WTC11 (cell line): ENCODE measurements around the gene ETS1. TPM values are rescaled to one million over a fixed set of nuclear protein-coding genes. Genes with fewer than 3 reads are reported as not detected.
A peak's percentile ranks its signal among the peaks of the same experiment; 100 is the strongest.

Experiments used
- ATAC-seq: fragments of 200-7000 bp; cut with Tn5 transposase; 2 replicates; pipeline ENCODE4 v1.10.0; 2021; ENCODE audit warnings: mild to moderate bottlenecking, moderate library complexity
- CTCF ChIA-PET: fragments of 300-600 bp; sonication (Branson Sonifier 250); formaldehyde crosslinking; loops from one replicate; lab custom pipeline; 2021; ENCODE audit warnings: antibody characterized with exemption; lab: Charles Lee
- POLR2A ChIA-PET: fragments of 350-600 bp; sonication (Branson Sonifier 250); formaldehyde crosslinking; loops from one replicate; lab custom pipeline; 2021; ENCODE audit warnings: antibody characterized with exemption; lab: Charles Lee
- DNase-seq: peaks from one replicate; pipeline ENCODE4 v3.0.0; 2021; ENCODE audit warnings: low spot score
- H3K27ac Mint-ChIP-seq: 2 replicates; pipeline ENCODE4 v1.8.0; 2021; ENCODE audit warnings: mixed read lengths
- H3K27me3 Mint-ChIP-seq: 2 replicates; pipeline ENCODE4 v1.8.0; 2021; ENCODE audit warnings: low read depth, mild to moderate bottlenecking, moderate library complexity, mixed read lengths
- H3K36me3 Mint-ChIP-seq: 2 replicates; pipeline ENCODE4 v1.8.0; 2021; ENCODE audit warnings: mixed read lengths
- H3K4me1 Mint-ChIP-seq: 2 replicates; pipeline ENCODE4 v1.8.0; 2022; ENCODE audit warnings: mixed read lengths
- H3K4me3 Mint-ChIP-seq: 2 replicates; pipeline ENCODE4 v1.8.0; 2021; ENCODE audit warnings: mild to moderate bottlenecking, moderate library complexity, mixed read lengths
- H3K9me3 Mint-ChIP-seq: 2 replicates; pipeline ENCODE4 v1.8.0; 2021; ENCODE audit warnings: mixed read lengths
- ATF2 ChIP-seq: sonication (generic); formaldehyde crosslinking; IDR thresholded peaks from 2 replicates; pipeline ENCODE4 v1.8.1; 2022; ENCODE audit warnings: low read depth, missing genetic modification reagents, borderline replicate concordance
- ELF4 ChIP-seq: sonication (generic); formaldehyde crosslinking; IDR thresholded peaks from 2 replicates; pipeline ENCODE4 v1.8.1; 2022; ENCODE audit warnings: low read depth, mild to moderate bottlenecking, moderate library complexity, missing genetic modification reagents
- ERG ChIP-seq: fragments of 250-450 bp; sonication (Bioruptor Pico); IDR thresholded peaks from 2 replicates; pipeline ENCODE4 v1.8.0; 2021; ENCODE audit warnings: mild to moderate bottlenecking
- ETV6 ChIP-seq: sonication (generic); formaldehyde crosslinking; IDR thresholded peaks from 2 replicates; pipeline ENCODE4 v1.8.1; 2022; ENCODE audit warnings: mild to moderate bottlenecking, missing genetic modification reagents
- GRHL2 ChIP-seq: fragments of 250-450 bp; sonication (Bioruptor Pico); IDR thresholded peaks from 2 replicates; pipeline ENCODE4 v1.8.0; 2022; ENCODE audit warnings: mild to moderate bottlenecking, moderate library complexity; ENCODE audit not compliant: insufficient replicate concordance, severe bottlenecking
- GTF2I ChIP-seq: fragments of 250-450 bp; sonication (Bioruptor Pico); conservative IDR thresholded peaks from 2 replicates; pipeline ENCODE4 v1.4.0; 2021; ENCODE audit warnings: mild to moderate bottlenecking
- HMGA2 ChIP-seq: fragments of 250-450 bp; sonication (Bioruptor Pico); IDR thresholded peaks from 2 replicates; pipeline ENCODE4 v1.4.0; 2021; ENCODE audit warnings: mild to moderate bottlenecking, moderate library complexity
- MXD4 ChIP-seq: fragments of 250-450 bp; sonication (Bioruptor Pico); IDR thresholded peaks from 2 replicates; pipeline ENCODE4 v1.8.0; 2021; ENCODE audit warnings: mild to moderate bottlenecking, moderate library complexity, borderline replicate concordance
- NFATC4 ChIP-seq: fragments of 250-450 bp; sonication (Bioruptor Pico); IDR thresholded peaks from 2 replicates; pipeline ENCODE4 v1.9.0; 2021; ENCODE audit warnings: mild to moderate bottlenecking
- RORB ChIP-seq: fragments of 250-450 bp; sonication (Bioruptor Pico); IDR thresholded peaks from 2 replicates; pipeline ENCODE4 v1.9.0; 2021; ENCODE audit warnings: mild to moderate bottlenecking
- SMAD4 ChIP-seq: sonication (generic); formaldehyde crosslinking; IDR thresholded peaks from 2 replicates; pipeline ENCODE4 v1.8.0; 2022; ENCODE audit warnings: mild to moderate bottlenecking, missing genetic modification reagents
- ZNF138 ChIP-seq: sonication (generic); formaldehyde crosslinking; conservative IDR thresholded peaks from 2 replicates; pipeline ENCODE4 v1.8.1; 2022; ENCODE audit warnings: mild to moderate bottlenecking, moderate library complexity, missing genetic modification reagents
- ZNF425 ChIP-seq: fragments of 250-450 bp; sonication (Bioruptor Pico); conservative IDR thresholded peaks from 2 replicates; pipeline ENCODE4 v1.9.0; 2021; ENCODE audit warnings: mild to moderate bottlenecking
- total RNA-seq: library from RNA; stranded (reverse); gene quantifications from 3 replicates; pipeline ENCODE4 v1.2.3, GENCODE V29; 2021
- TF ChIP-seq, protein P1 (sequence below): sonication (generic); formaldehyde crosslinking; IDR thresholded peaks from 2 replicates; pipeline ENCODE4 v1.8.1; 2022; ENCODE audit warnings: low read depth, mild to moderate bottlenecking, moderate library complexity, missing genetic modification reagents, borderline replicate concordance
- TF ChIP-seq, protein P2 (sequence below): fragments of 200-600 bp; IDR thresholded peaks from 2 replicates; pipeline ENCODE4 v1.8.0; 2022; ENCODE audit warnings: antibody characterized with exemption
- TF ChIP-seq, protein P3 (sequence below): sonication (generic); formaldehyde crosslinking; IDR thresholded peaks from 2 replicates; pipeline ENCODE4 v1.8.1; 2023; ENCODE audit warnings: mild to moderate bottlenecking, missing genetic modification reagents, borderline replicate concordance

The ETS1 gene
- total RNA-seq, 1 experiment from 2014 or later = 33.1 TPM

DNA sequence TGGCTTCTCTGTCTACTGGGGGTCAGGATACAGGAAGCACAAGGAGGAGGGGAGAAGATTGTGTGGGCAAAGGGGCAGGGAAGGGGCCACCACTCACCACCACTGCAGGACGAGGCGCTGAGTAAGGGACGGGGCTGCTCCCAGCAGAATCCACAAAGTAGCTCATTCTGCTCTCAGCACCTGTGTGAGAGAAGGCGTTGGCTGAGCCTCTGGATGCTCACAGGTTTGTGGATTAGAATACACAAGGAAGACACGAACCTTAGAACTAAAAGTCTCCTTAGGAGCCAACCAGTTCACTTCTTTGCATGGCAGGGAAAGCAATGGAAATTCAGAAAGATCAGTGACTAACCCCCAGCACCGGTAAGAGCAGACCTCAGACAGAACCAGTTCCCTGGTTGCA lies 14.4 kb downstream of the ETS1 start:
- peaks cover 75% of the 10 kb centered on the region for H3K4me1 Mint-ChIP-seq
- TF ChIP-seq ATF2 = no peak
- ChIA-PET POLR2A (interaction anchor here (0.5 kb wide), 1 partner anchor 97 kb away, joined by 3 read pairs; no protein-coding TSS in a partner anchor), CTCF (interaction anchor here (0.9 to 2.3 kb wide), 3 partner anchors 9 to 383 kb away, joined by 3 to 5 read pairs (median 3); partner anchors contain the start of gene ETS1)
- H3K9me3 Mint-ChIP-seq = peaks cover 12% of the 10 kb centered on the region
- peak overlapping the region; percentile 98 for H3K27ac Mint-ChIP-seq
- H3K27me3 Mint-ChIP-seq = no peaks in the 10 kb centered on the region
- H3K36me3 Mint-ChIP-seq = peaks cover 19% of the 10 kb centered on the region
- ATAC-seq (peak; percentile 89), DNase-seq (no peak)
- no peak overlapping the region for H3K4me3 Mint-ChIP-seq

GRCh38 chr11:128570632-128571031 lies 16.7 kb downstream of the ETS1 start:
- POLR2A ChIA-PET = interaction anchor here (0.6 to 0.7 kb wide), 2 partner anchors 12 to 465 kb away, joined by 3 to 6 read pairs; no protein-coding TSS in a partner anchor
- H3K36me3 Mint-ChIP-seq = peaks cover 32% of the 10 kb centered on the region
- peaks cover 12% of the 10 kb centered on the region for H3K9me3 Mint-ChIP-seq
- ATAC-seq = no peak
- TF ChIP-seq, protein P1, sequence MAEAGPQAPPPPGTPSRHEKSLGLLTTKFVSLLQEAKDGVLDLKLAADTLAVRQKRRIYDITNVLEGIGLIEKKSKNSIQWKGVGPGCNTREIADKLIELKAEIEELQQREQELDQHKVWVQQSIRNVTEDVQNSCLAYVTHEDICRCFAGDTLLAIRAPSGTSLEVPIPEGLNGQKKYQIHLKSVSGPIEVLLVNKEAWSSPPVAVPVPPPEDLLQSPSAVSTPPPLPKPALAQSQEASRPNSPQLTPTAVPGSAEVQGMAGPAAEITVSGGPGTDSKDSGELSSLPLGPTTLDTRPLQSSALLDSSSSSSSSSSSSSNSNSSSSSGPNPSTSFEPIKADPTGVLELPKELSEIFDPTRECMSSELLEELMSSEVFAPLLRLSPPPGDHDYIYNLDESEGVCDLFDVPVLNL = no peak
- no peak for TF ChIP-seq MXD4 (CRISPR knock-in tag)
- TF ChIP-seq, protein P2, sequence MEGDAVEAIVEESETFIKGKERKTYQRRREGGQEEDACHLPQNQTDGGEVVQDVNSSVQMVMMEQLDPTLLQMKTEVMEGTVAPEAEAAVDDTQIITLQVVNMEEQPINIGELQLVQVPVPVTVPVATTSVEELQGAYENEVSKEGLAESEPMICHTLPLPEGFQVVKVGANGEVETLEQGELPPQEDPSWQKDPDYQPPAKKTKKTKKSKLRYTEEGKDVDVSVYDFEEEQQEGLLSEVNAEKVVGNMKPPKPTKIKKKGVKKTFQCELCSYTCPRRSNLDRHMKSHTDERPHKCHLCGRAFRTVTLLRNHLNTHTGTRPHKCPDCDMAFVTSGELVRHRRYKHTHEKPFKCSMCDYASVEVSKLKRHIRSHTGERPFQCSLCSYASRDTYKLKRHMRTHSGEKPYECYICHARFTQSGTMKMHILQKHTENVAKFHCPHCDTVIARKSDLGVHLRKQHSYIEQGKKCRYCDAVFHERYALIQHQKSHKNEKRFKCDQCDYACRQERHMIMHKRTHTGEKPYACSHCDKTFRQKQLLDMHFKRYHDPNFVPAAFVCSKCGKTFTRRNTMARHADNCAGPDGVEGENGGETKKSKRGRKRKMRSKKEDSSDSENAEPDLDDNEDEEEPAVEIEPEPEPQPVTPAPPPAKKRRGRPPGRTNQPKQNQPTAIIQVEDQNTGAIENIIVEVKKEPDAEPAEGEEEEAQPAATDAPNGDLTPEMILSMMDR = no peak
- TF ChIP-seq ERG (CRISPR knock-in tag) = no peak
- TF ChIP-seq HMGA2 (CRISPR knock-in tag) = no peak
- no peak for TF ChIP-seq GRHL2
- TF ChIP-seq NFATC4 = no peak
- no peak for TF ChIP-seq GTF2I (CRISPR knock-in tag)
- TF ChIP-seq RORB (CRISPR knock-in tag) = no peak
- TF ChIP-seq ETV6 (CRISPR knock-in tag) = no peak
- TF ChIP-seq ZNF138 (CRISPR knock-in tag) = no peak
- no peak for TF ChIP-seq SMAD4 (CRISPR knock-in tag)
- TF ChIP-seq, protein P3, sequence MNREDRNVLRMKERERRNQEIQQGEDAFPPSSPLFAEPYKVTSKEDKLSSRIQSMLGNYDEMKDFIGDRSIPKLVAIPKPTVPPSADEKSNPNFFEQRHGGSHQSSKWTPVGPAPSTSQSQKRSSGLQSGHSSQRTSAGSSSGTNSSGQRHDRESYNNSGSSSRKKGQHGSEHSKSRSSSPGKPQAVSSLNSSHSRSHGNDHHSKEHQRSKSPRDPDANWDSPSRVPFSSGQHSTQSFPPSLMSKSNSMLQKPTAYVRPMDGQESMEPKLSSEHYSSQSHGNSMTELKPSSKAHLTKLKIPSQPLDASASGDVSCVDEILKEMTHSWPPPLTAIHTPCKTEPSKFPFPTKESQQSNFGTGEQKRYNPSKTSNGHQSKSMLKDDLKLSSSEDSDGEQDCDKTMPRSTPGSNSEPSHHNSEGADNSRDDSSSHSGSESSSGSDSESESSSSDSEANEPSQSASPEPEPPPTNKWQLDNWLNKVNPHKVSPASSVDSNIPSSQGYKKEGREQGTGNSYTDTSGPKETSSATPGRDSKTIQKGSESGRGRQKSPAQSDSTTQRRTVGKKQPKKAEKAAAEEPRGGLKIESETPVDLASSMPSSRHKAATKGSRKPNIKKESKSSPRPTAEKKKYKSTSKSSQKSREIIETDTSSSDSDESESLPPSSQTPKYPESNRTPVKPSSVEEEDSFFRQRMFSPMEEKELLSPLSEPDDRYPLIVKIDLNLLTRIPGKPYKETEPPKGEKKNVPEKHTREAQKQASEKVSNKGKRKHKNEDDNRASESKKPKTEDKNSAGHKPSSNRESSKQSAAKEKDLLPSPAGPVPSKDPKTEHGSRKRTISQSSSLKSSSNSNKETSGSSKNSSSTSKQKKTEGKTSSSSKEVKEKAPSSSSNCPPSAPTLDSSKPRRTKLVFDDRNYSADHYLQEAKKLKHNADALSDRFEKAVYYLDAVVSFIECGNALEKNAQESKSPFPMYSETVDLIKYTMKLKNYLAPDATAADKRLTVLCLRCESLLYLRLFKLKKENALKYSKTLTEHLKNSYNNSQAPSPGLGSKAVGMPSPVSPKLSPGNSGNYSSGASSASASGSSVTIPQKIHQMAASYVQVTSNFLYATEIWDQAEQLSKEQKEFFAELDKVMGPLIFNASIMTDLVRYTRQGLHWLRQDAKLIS (CRISPR knock-in tag) = no peak
- TF ChIP-seq ELF4 = no peak
- no peak for TF ChIP-seq ZNF425
- CTCF ChIA-PET = no interaction called here
- peak overlapping the region; percentile 66; the same call in 1 of the 2 replicates for H3K27ac Mint-ChIP-seq
- H3K27me3 Mint-ChIP-seq = no peaks in the 10 kb centered on the region
- no peak for DNase-seq
- H3K4me1 Mint-ChIP-seq = peaks cover 55% of the 10 kb centered on the region
- no peak overlapping the region for H3K4me3 Mint-ChIP-seq
